HepG2 (cell line): Measurements from ENCODE around the gene TRPV5. TPM values are rescaled to one million over a fixed set of nuclear protein-coding genes. Genes with fewer than 3 reads are reported as not detected.

Source experiments
- ATAC-seq: fragments of 200-7000 bp; cut with Tn5 transposase; 3 replicates; pipeline ENCODE4 v1.9.1; 2020; ENCODE audit warnings: mild to moderate bottlenecking, moderate library complexity
- BruUV-seq: library from RNA; stranded (reverse); fragments of 400-500 nt; replicated peaks from 2 replicates; lab custom pipeline; 2021; lab: Mats Ljungman, UMichigan
- CTCF ChIA-PET: fragments of 300-600 bp; formaldehyde crosslinking; extraction: SDS; loops from one replicate; lab custom pipeline; 2021; ENCODE audit warnings: low total read pairs, inconsistent platforms, low intra/inter-chr PET ratio; lab: Yijun Ruan, JAX
- POLR2A ChIA-PET: fragments of 350-600 bp; sonication (Branson Sonifier 250); formaldehyde crosslinking; loops from one replicate; lab custom pipeline; 2020; ENCODE audit warnings: antibody characterized with exemption, inconsistent platforms; lab: Yijun Ruan, JAX
- DNase-seq: peaks from one replicate; pipeline ENCODE4 v3.0.0-alpha.2; 2015; ENCODE audit warnings: low spot score
- FAIRE-seq: peaks from 3 replicates; lab custom pipeline; 2011; peaks lifted over from hg19 to GRCh38; lab: Jason Lieb, UNC
- H2AFZ ChIP-seq: one replicate; pipeline ENCODE4 v1.6.1; 2011; ENCODE audit warnings: low read length, inconsistent platforms
- H3K27ac ChIP-seq: fragments of 300-600 bp; 3 replicates; pipeline ENCODE4 v1.8.0; 2011; ENCODE audit warnings: mixed run types, mild to moderate bottlenecking, mixed read lengths, low read length, inconsistent platforms; ENCODE audit not compliant: insufficient read depth; ENCODE audit errors: extremely low read length
- H3K27me3 ChIP-seq, 2 experiments: fragments of 200-600 bp in 1 of 2; 2 replicates in 1 of 2; 3 replicates in 1 of 2; pipeline versions ENCODE4 v1.6.0 to v1.8.0; 2011; ENCODE audit warnings: low read length in 2 of 2, mild to moderate bottlenecking in 2 of 2, moderate library complexity in 2 of 2, inconsistent platforms in 1 of 2; ENCODE audit not compliant: insufficient read depth in 2 of 2, control insufficient read depth in 1 of 2
- H3K36me3 ChIP-seq, 2 experiments: fragments of 200-600 bp in 1 of 2; replicated peaks in 1 of 2; 2 replicates in 1 of 2; 3 replicates in 1 of 2; pipeline versions ENCODE4 v1.5.1 to v1.8.0; 2011; ENCODE audit warnings: low read length in 2 of 2, inconsistent platforms in 1 of 2; ENCODE audit not compliant: insufficient read depth in 2 of 2, control insufficient read depth in 1 of 2
- H3K4me1 ChIP-seq: 2 replicates; pipeline ENCODE4 v1.5.1; 2012; ENCODE audit warnings: low read length, inconsistent platforms; ENCODE audit not compliant: insufficient read depth
- H3K4me2 ChIP-seq: 2 replicates; pipeline ENCODE4 v1.6.0; 2011; ENCODE audit warnings: low read depth, low read length, inconsistent platforms
- H3K4me3 ChIP-seq, 3 experiments: fragments of 200-600 bp in 1 of 3; sonication (generic), shearing (Covaris generic) in 1 of 3; replicated peaks in 1 of 3; 2 replicates each; pipeline ENCODE4 v1.5.1; 2011 to 2016; ENCODE audit warnings: low read length in 3 of 3, inconsistent platforms in 2 of 3, low read depth in 2 of 3, mild to moderate bottlenecking in 2 of 3, control low read depth in 1 of 3, mixed read lengths in 1 of 3; ENCODE audit not compliant: insufficient read depth in 1 of 3
- H3K79me2 ChIP-seq: one replicate; pipeline ENCODE4 v1.6.1; 2011; ENCODE audit warnings: low read length, inconsistent platforms; ENCODE audit not compliant: insufficient read depth
- H3K9ac ChIP-seq: 2 replicates; pipeline ENCODE4 v1.6.0; 2011; ENCODE audit warnings: mild to moderate bottlenecking, low read depth, low read length, inconsistent platforms; ENCODE audit not compliant: insufficient read depth
- H3K9me3 ChIP-seq: 2 replicates; pipeline ENCODE4 v1.5.1; 2012; ENCODE audit warnings: mild to moderate bottlenecking, low read length
- H4K20me1 ChIP-seq: 2 replicates; pipeline ENCODE4 v1.6.0; 2011; ENCODE audit warnings: inconsistent platforms, mild to moderate bottlenecking, low read length, moderate library complexity; ENCODE audit not compliant: insufficient read depth
- BRCA1 ChIP-seq: sonication (generic); formaldehyde crosslinking; IDR thresholded peaks from 2 replicates; pipeline ENCODE4 v1.4.0; 2020; ENCODE audit warnings: missing genetic modification reagents
- CBX1 ChIP-seq: IDR thresholded peaks from one replicate; pipeline ENCODE4 v1.6.1; 2016; ENCODE audit warnings: antibody characterized with exemption, low read depth
- CREM ChIP-seq, 2 experiments: sonication (generic) in 1 of 2; formaldehyde crosslinking in 1 of 2; IDR thresholded peaks; 2 replicates each; pipeline versions ENCODE4 v1.4.0 to v1.6.1; 2016 to 2020; ENCODE audit warnings: antibody characterized with exemption in 1 of 2, mild to moderate bottlenecking in 1 of 2, missing genetic modification reagents in 1 of 2
- ESRRA ChIP-seq: sonication (generic); formaldehyde crosslinking; IDR thresholded peaks from 2 replicates; pipeline ENCODE4 v1.5.1; 2020; ENCODE audit warnings: mild to moderate bottlenecking, low read depth, missing genetic modification reagents
- MED8 ChIP-seq: sonication (generic); formaldehyde crosslinking; IDR thresholded peaks from 2 replicates; pipeline ENCODE4 v1.8.1; 2023; ENCODE audit warnings: mild to moderate bottlenecking, missing genetic modification reagents; ENCODE audit not compliant: insufficient replicate concordance
- SRY ChIP-seq: sonication (generic); formaldehyde crosslinking; IDR thresholded peaks from 2 replicates; pipeline ENCODE4 v1.8.0; 2022; ENCODE audit warnings: mild to moderate bottlenecking, missing genetic modification reagents
- ZBTB1 ChIP-seq: sonication (generic); formaldehyde crosslinking; IDR thresholded peaks from 2 replicates; pipeline ENCODE4 v1.4.0; 2020; ENCODE audit warnings: missing genetic modification reagents, borderline replicate concordance
- ZBTB38 ChIP-seq: sonication (generic); formaldehyde crosslinking; IDR thresholded peaks from 2 replicates; pipeline ENCODE4 v1.5.1; 2020; ENCODE audit warnings: mild to moderate bottlenecking, missing genetic modification reagents
- ZFP36L2 ChIP-seq: sonication (generic); formaldehyde crosslinking; IDR thresholded peaks from 2 replicates; pipeline ENCODE4 v1.4.0; 2020; ENCODE audit warnings: missing genetic modification reagents
- ZHX2 ChIP-seq, 2 experiments: sonication (generic) in 1 of 2; formaldehyde crosslinking in 1 of 2; IDR thresholded peaks; 2 replicates each; pipeline versions ENCODE4 v1.6.1 to v1.9.0; 2014 to 2022; ENCODE audit warnings: antibody characterized with exemption in 1 of 2, borderline replicate concordance in 1 of 2, inconsistent platforms in 1 of 2, low read depth in 1 of 2, missing genetic modification reagents in 1 of 2
- ZMYM4 ChIP-seq: sonication (generic); formaldehyde crosslinking; IDR thresholded peaks from 2 replicates; pipeline ENCODE4 v1.8.1; 2023; ENCODE audit warnings: mild to moderate bottlenecking, missing genetic modification reagents
- ZNF205 ChIP-seq: IDR thresholded peaks from 2 replicates; pipeline ENCODE4 v1.6.1; 2018; ENCODE audit warnings: missing biosample characterization, missing genetic modification reagents
- ZNF224 ChIP-seq: sonication (generic); formaldehyde crosslinking; IDR thresholded peaks from 2 replicates; pipeline ENCODE4 v1.5.0; 2020; ENCODE audit warnings: mild to moderate bottlenecking, missing genetic modification reagents
- ZNF275 ChIP-seq: sonication (generic); formaldehyde crosslinking; IDR thresholded peaks from 2 replicates; pipeline ENCODE4 v1.8.0; 2022; ENCODE audit warnings: missing genetic modification reagents, mild to moderate bottlenecking, inconsistent platforms, borderline replicate concordance
- ZNF30 ChIP-seq: sonication (generic); formaldehyde crosslinking; IDR thresholded peaks from 2 replicates; pipeline ENCODE4 v1.5.0; 2020; ENCODE audit warnings: mild to moderate bottlenecking, missing genetic modification reagents
- ZNF775 ChIP-seq: sonication (generic); formaldehyde crosslinking; IDR thresholded peaks from 2 replicates; pipeline ENCODE4 v1.4.0; 2020; ENCODE audit warnings: missing genetic modification reagents, mild to moderate bottlenecking, moderate library complexity, borderline replicate concordance
- whole genome bisulfite sequencing: methylation state at CpG from one replicate; pipeline ENCODE4 v1.1.6; 2017; ENCODE audit warnings: low lambda C conversion rate; 5-methylcytosine and 5-hydroxymethylcytosine counted together
- in situ Hi-C: cut with HindIII; loops from 2 replicates; pipeline ENCODE4 v1.10.0; 2017; ENCODE audit warnings: low pct_unique_long_range_greater_than_20kb; ENCODE audit not compliant: extremely low pct_ligation_motif_present
- intact Hi-C: fragments of 100-400 bp; cut with micrococcal nuclease; formaldehyde crosslinking; loops from one replicate; pipeline ENCODE4 v1.10.0; 2022; ENCODE audit not compliant: unreplicated experiment
- polyA plus RNA-seq, 8 experiments: library from polyadenylated mRNA; depleted of rRNA in 3 of 8; stranded (reverse) in 7 of 8; unstranded in 1 of 8; fragments of >200 nt; fragmentation: Illumina TruSeq in 4 of 8; extraction: Trizol in 4 of 8; gene quantifications; 2 replicates each; pipeline versions ENCODE4 v1.2.1 to v1.2.3, GENCODE V29; 2011 to 2016; ENCODE audit warnings: low read depth in 4 of 8, missing spikeins in 1 of 8, mixed read lengths in 1 of 8; ENCODE audit not compliant: insufficient read depth in 1 of 8
- total RNA-seq, 5 experiments: library from RNA; depleted of rRNA; stranded (reverse); fragments of >200 nt; fragmentation: Illumina TruSeq; extraction: Trizol; gene quantifications; 2 replicates each; pipeline ENCODE4 v1.2.3, GENCODE V29; 2016; ENCODE audit warnings: low read depth in 1 of 5

The TRPV5 gene
- total and polyA plus RNA-seq, 2 of the 13 experiments (the other 11 are each of a cell fraction or from before 2014, with no cell fraction given): not detected

GRCh38 chr7:142867398-142868187, 66.0 kb downstream of the TRPV5 start:
- in situ Hi-C loops: no loop called here
- Histone ChIP-seq H3K4me2 (no peak overlapping the region), H3K9ac (no peak overlapping the region), H3K4me1 (no peaks in the 10 kb centered on the region), H3K27me3 (peaks cover 8 to 48% of the 10 kb centered on the region in 2 experiments; a peak in 4 of 5 replicates), H2AFZ (no peak overlapping the region), H3K79me2 (no peaks in the 10 kb centered on the region), H3K4me3 (no peak overlapping the region), H3K36me3 (no peaks in the 10 kb centered on the region), H4K20me1 (no peaks in the 10 kb centered on the region), H3K9me3 (no peaks in the 10 kb centered on the region), H3K27ac (no peak overlapping the region)
- intact Hi-C loops: loop anchor here (2.0 kb wide), 1 partner anchor 235 kb away; no protein-coding TSS in a partner anchor
- WGBS: 27% methylated on average over 7 of the region's 18 CpGs
- no peak for TF ChIP-seq ZHX2 (IDR thresholded peaks at IDR 0.05; ENCODE audit: low read depth)
- no peak for TF ChIP-seq ZHX2 (CRISPR knock-in tag; IDR thresholded peaks at IDR 0.05; ENCODE audit: borderline replicate concordance)
- no peak for TF ChIP-seq CREM (IDR thresholded peaks at IDR 0.05)
- TF ChIP-seq CREM (CRISPR knock-in tag; IDR thresholded peaks at IDR 0.05): no peak
- TF ChIP-seq ZMYM4 (CRISPR knock-in tag): no peak
- no peak for TF ChIP-seq ESRRA (CRISPR knock-in tag)
- no peak for TF ChIP-seq MED8 (CRISPR knock-in tag)
- no peak for TF ChIP-seq ZNF205
- TF ChIP-seq ZNF224: no peak
- no peak for TF ChIP-seq ZBTB1 (CRISPR knock-in tag)
- no peak for TF ChIP-seq SRY
- no peak for TF ChIP-seq ZBTB38
- no peak for TF ChIP-seq ZFP36L2 (CRISPR knock-in tag)
- TF ChIP-seq ZNF275 (CRISPR knock-in tag): no peak
- no peak for TF ChIP-seq ZNF775
- TF ChIP-seq CBX1: no peak
- no peak for TF ChIP-seq BRCA1 (CRISPR knock-in tag)
- TF ChIP-seq ZNF30 (CRISPR knock-in tag): no peak
- CTCF ChIA-PET: no interaction called here
- no peak for DNase-seq
- no TSS peak for BruUV-seq
- POLR2A ChIA-PET: no interaction called here
- no peak for ATAC-seq
- no peak for FAIRE-seq
